GM18526 (cell line): ENCODE data around the gene GTF2A1.
A peak's percentile ranks its signal among the peaks of the same experiment; 100 is the strongest.

Experiments used
- POLR2A ChIP-seq: IDR thresholded peaks from 3 replicates; pipeline ENCODE4 v1.6.1; 2011; ENCODE audit not compliant: insufficient read length; ENCODE audit errors: extremely low read depth

Gene GTF2A1

DNA sequence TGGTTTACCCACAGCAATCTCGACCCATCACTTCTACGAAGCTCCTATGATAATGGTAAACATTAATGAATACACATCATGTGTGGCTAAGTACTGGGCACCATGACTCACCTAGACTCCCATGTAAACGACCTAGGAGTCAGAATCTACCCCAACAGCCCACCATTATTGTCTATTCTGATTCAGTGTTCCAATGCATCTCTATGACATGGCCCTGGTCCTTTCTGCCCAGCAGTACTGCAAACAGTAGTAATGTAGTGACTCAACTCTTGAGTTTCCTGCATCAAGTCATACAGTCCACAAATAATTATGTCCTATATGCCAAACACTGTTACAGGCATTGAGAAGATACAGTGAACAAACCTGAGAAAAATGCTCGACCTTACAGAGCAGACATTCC, 14.6 kb downstream of the GTF2A1 start:
- no peak for TF ChIP-seq POLR2A

DNA sequence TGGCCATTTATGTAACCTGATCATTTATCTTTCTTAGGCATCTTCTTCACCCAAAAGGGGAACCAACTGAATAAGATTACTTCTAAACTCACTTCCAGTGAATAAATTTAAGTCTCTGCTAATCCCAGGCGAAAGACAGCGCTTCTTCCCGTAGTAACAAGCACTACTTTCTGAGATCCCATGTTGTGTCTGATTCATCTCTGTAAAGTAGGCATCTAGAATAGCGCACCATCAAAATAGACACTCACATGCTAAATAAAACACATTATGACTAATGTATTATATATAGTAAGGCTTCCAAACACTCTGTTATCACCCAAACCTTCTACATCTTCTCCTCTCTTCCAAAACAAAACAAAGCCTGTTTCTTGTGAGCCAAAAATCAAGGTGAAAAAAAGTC, 15.1 kb downstream of the GTF2A1 start:
- TF ChIP-seq POLR2A: no peak

DNA sequence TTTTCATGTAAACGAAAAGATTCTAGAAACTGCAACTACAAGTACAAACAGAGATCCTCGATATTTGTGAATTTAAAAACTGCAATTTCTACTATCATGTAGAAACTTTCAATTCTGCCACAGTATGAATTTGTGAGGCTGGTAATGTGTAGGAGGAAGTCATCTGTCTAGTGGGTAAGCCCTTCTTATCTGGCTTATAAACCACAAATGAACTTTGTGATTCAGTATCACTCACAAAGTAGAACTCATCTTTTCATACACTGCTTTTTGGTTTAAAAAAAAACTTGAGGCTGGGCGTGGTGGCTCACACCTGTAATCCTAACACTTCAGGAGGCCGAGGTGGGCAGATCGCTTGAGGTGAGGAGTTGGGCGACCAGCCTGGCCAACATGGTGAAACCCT, 20.7 kb downstream of the GTF2A1 start:
- TF ChIP-seq POLR2A: no peak

DNA sequence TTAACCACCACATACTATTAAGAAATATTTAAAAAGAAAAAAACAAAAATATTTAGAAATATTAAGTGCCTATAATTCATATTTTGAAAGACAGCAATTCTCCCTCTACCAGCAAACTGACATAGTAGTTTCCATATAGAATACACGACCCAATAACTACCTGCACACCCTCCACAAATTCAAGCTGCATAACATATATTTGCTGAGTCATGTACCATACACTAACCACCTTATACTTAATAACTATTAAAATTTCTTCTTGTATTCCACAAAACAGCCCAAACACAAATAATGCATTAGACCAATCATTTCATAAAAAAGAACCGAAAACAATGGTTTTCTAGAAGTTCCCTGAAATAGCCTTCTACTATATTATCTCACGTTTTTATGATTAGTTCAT, 21.7 kb downstream of the GTF2A1 start:
- no peak for TF ChIP-seq POLR2A

DNA sequence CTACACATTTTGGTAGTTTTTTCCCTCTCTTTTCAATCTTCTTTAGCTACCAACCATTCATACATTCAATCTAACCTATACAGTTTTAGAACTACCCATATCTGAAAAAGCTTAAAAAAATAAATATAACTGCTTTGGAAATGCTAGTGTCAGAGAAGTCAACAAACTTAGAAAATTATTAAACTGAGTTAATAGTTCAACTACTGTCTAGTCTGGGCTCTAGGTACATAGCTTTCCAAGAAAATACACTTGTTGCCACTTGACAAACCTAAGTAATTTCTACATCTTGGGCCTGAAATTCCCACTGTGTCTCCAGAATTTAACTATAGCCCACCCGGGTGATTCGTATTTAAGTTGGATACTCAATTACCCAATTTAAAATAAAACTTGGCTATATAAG, 22.1 kb downstream of the GTF2A1 start:
- TF ChIP-seq POLR2A: no peak

DNA sequence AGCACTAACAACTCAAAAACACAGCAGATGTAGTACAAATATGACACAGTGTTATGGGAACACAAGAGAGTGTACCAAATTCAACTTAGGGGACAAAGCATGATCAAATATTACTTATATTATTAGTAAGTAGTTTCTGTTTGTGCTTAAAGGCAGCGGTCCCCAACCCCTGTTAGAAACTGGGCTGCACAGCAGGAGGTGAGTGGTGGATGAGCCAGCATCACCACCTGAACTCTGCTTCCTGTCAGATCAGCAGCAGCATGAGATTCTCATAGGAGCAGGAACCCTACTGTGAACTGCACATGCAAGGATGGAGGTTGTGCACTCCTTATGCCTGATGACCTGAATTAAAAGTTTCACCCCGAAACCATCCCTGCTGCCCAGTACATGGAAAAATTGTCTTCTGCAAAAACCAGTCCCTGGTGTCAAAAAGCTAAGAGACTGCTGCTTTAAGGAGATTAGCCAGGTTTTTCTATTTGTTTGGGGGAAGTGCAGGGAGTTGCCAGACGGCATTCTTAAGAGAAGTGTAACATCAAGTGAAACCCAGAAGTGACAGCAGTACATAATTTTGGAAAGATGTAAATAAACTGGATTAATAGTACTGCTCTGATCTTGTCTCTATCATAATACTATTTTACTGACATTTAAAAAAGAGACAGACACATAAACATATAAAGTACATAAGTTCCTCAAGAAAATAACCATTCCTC, 26.7 kb downstream of the GTF2A1 start:
- no peak for TF ChIP-seq POLR2A

DNA sequence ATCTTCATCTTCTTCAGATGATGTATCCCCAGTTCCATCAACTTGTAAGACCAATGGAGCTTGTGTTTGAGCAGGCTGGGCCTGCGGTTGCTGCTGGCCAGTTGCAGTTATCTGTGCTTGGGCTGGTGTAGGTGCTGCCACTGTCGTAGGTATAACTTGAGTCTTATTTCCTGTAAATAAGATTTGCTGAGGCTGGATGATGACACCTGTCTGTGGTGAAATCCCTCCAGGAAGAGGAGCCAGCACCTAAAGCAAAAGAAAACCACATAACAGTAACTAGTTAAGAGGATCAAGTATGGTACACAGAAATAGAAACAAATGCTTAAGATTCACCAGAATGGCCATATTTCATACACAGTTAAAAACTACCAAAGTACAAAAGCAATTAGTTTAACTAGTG, 28.2 kb downstream of the GTF2A1 start:
- no peak for TF ChIP-seq POLR2A

DNA sequence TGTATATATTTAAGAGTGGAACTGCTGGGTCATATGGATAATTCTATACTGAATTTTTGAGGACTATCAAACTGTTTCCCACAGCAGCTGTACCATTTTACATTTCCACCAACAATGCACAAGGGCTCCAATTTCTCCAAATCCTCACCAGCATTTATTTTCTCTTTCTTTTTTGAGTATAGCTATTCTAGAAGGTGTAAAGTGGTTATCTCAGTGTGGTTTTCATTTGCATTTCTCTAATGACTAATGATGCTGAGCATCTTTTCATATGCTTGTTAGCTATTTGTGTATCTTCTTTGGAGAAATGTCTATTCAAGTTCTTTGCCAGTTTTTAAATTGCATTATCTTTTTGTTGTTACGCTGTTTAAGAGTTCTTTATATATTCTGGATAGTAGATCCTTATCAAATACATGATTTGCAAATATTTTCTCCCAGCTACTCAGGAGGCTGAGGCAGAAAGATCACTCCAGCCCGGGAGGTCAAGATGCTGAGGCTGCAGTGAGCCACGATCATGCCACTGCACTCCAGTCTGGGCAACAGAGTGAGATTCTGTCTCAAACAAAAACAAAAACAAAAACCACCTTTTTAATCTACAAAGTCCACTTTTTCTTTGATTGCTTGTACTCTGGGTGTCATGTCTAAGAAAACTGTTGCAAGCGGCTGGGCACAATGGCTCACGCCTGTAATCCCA, 32.8 kb downstream of the GTF2A1 start:
- TF ChIP-seq POLR2A: no peak

DNA sequence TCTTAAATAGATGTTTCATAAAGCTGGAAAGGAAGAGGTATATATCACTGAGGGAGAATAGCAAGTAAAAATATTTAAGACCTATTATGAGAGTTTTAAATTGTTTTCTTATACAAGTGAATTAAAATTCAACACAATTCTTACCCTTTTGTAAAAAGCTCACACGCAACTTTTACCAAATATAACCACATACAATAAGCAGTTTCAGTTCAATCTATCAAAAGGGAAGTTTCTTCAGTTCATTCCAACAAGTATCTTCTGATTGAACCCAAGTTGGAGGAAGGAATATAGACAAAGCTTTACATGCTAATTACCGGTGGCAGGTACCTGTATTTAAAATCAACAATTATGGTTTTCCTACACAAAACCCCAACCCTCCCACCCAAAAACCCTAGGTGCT, 41.1 kb downstream of the GTF2A1 start:
- no peak for TF ChIP-seq POLR2A

DNA sequence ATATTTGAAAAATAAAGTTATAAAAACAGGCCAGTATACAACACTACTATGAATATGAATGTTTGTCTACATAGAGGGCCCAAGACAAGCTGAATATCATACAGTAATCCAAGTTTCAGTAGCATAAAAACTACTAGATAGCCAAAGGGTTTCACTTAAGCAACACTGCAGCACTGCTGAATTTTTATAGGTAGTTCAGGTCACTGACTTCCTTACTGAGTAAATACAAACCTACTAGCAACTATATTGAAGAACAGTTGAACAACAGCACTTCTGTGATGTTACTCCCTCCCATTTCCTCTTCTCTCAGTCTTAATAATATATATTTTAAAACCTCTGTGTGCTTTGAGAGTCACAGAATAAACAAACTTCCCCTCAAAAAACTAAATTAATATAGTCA, 42.7 kb downstream of the GTF2A1 start:
- TF ChIP-seq POLR2A: no peak

DNA sequence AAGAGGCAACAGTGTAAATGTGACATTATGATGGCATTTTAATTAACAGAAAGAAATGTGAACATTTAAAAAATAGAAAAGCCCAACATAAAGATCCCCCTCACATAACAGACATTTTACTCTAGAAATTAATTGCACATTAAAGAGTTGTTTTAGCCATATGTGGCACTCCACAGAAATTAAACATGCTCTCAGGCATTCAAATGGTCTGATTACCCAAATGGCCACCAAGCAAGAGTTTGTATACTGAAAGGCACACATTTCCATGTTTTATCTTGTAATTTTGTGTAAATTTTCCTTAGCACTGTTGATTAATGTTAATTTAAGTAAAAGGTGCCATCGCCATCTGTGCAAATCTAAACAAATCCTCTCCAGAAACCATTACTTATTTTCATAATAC, 43.5 kb downstream of the GTF2A1 start:
- no peak for TF ChIP-seq POLR2A

DNA sequence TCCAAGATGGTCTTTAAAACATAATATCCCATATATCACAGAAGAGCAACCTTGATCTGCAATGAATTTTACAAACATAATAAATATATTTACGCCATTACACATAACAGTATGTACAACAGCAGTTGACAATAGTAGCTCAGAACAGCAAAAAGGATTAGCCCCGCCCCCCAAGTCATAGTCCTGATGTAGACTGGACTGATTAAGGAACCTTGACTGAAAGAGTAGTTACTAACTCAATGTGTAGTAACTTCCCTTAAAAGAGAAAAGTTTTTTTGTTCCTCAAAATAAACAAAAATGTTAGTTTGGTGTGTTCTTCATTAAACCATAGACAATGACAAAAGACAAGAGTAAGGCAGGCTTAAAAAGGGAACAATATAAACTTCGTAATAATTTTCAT, 44.5 kb downstream of the GTF2A1 start:
- TF ChIP-seq POLR2A: no peak

DNA sequence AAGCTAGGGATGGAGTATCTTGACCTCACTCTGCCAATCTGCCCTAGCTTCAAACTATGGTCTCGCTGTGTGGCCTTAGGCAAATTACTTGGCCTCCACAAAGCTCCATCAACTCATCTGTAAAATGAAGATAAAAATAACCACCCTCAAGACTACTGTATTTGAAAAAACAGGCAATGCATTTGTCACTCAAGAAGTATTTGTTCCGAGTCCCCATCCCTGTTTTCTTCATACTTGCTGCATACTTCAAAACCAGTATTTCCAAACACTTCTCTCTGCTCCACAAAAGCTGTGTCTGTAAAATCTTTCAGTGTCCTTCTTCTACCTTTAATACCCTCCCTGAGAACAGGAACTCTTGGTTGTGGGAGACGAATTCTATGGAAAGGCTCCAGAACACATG, 47.9 kb downstream of the GTF2A1 start:
- TF ChIP-seq POLR2A: no peak

DNA sequence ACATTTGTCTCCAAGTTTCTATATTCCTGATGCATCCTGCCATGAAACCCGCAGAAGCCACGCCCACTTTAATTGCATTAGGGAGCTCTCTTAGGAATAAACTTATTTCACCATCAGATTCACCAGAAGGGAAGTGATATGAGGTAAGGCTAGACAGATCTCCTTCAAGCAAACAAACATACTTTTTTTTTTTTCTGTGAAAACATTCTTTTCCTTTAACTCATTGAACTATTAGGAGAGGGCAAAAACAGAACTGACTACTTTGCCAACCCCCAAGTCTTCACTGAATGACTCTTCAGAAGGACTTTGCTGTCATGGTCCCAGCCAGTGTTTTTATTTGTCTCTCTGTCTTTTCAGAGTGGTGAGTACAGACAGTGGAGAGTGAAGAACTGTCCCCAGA, 48.4 kb downstream of the GTF2A1 start:
- no peak for TF ChIP-seq POLR2A

DNA sequence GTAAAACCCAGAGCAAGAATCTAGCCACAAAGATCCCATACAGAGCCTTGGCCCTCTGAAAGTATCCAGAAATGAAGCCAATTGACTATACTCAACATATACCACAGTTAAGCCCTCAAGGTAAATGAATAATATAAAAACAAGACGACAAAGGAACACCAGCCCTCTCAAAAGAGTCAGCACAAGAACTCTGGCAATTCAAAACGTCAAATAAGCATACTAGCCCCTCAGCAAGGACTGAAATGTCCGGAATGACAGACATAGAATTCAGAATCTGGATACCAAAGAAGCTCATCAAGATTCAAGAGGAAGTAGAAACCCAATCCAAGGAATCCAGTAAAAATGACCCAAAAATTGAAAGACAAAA, 49.9 kb downstream of the GTF2A1 start:
- TF ChIP-seq POLR2A: no peak

DNA sequence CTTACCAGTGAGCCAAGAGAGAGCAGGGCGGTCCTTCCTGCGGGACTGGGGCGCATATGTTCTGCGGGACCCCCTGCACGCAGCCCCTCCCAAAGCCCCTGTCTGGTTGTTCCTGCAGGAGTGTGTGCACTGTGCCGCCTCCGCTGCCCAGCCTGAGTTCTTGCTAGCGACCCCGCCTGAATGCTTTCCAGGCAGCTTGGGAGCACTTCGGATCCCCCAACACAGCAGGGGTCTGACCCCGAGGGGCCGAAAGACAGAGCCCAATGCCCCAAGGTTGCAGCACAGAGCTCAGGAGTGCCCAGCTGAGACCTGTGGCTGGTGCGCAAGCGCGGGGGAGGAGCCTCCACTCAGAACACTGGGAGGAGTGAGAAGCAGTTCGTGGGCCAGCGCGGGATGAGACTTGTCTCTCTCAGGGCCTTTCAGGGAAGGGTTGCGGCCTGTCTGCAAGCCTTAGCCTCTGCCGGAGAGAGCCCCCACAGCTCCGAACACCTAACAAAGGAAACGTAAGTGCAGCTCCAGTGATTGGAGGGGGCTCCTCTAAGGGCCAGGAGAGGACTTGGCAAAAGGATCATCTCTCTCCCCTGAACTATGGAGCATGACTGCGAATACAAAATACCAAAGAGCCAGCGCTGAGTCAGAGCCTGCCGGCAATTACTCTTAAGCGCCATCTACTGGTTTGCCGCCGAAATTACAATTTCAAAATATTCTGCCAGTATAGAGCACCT, 50.5 kb downstream of the GTF2A1 start:
- TF ChIP-seq POLR2A: peak; percentile 84
